Measurements from ENCODE around the gene HS1BP3.

HS1BP3 gene

GRCh38 chr2:20666005-20666303 lies 15.1 kb upstream of the HS1BP3 start:
- H3K4me3 ChIP-seq (ENCODE audit: low read depth, low read length) = peak overlapping the region; percentile 27
- TF ChIP-seq CTCF (IDR thresholded peaks at IDR 0.05; ENCODE audit: insufficient read depth, low read depth, low read length, missing control alignments) = no peak
- no peak for DNase-seq (ENCODE audit: low read depth)

GRCh38 chr2:20665243-20666004 lies 14.5 kb upstream of the HS1BP3 start:
- no peak for TF ChIP-seq CTCF (IDR thresholded peaks at IDR 0.05; ENCODE audit: insufficient read depth, low read depth, low read length, missing control alignments)
- no peak overlapping the region for H3K4me3 ChIP-seq (ENCODE audit: low read depth, low read length)
- DNase-seq (ENCODE audit: low read depth) = no peak

- no peak overlapping the region for H3K4me3 ChIP-seq (ENCODE audit: low read depth, low read length)
- TF ChIP-seq CTCF (IDR thresholded peaks at IDR 0.05; ENCODE audit: insufficient read depth, low read depth, low read length, missing control alignments) = no peak
- no peak for DNase-seq (ENCODE audit: low read depth)
Observed at GRCh38 chr2:20664431-20665242, 13.7 kb upstream of the HS1BP3 start.

- no peak for DNase-seq (ENCODE audit: low read depth)
- no peak overlapping the region for H3K4me3 ChIP-seq (ENCODE audit: low read depth, low read length)
- TF ChIP-seq CTCF (IDR thresholded peaks at IDR 0.05; ENCODE audit: insufficient read depth, low read depth, low read length, missing control alignments) = no peak
Observed at GRCh38 chr2:20664071-20664390, 13.1 kb upstream of the HS1BP3 start.

- TF ChIP-seq CTCF (IDR thresholded peaks at IDR 0.05; ENCODE audit: insufficient read depth, low read depth, low read length, missing control alignments) = no peak
Observed at GRCh38 chr2:20663196-20664070, 12.5 kb upstream of the HS1BP3 start.

GRCh38 chr2:20662308-20662937 lies 11.5 kb upstream of the HS1BP3 start:
- H3K4me3 ChIP-seq (ENCODE audit: low read depth, low read length) = no peak overlapping the region
- no peak for TF ChIP-seq CTCF (IDR thresholded peaks at IDR 0.05; ENCODE audit: insufficient read depth, low read depth, low read length, missing control alignments)
- no peak for DNase-seq (ENCODE audit: low read depth)

More at GRCh38 chr2:20663196-20664070, 12.5 kb upstream of the HS1BP3 start:
- no peak overlapping the region for H3K4me3 ChIP-seq (ENCODE audit: low read depth, low read length)
- DNase-seq (ENCODE audit: low read depth) = no peak

Measured in GM12865 (cell line).